ENCODE results near the gene CELF3.
A peak's percentile ranks its signal among the peaks of the same experiment; 100 is the strongest.

CELF3 gene

GRCh38 chr1:151723726-151724370, 7.2 kb upstream of the CELF3 start:
- Histone ChIP-seq H3K27ac (ENCODE audit: low read length) (no peak overlapping the region), H3K9me3 (ENCODE audit: insufficient read depth, low read length) (no peaks in the 10 kb centered on the region), H2AFZ (ENCODE audit: low read depth, low read length) (no peak overlapping the region), H3K4me1 (ENCODE audit: low read length) (peaks cover 8% of the 10 kb centered on the region; the same call in 1 of the 2 replicates), H3K27me3 (ENCODE audit: low read depth, low read length) (peaks cover 39% of the 10 kb centered on the region), H3K79me2 (ENCODE audit: low read length) (no peaks in the 10 kb centered on the region), H3K4me3 (ENCODE audit: low read length) (no peak overlapping the region), H4K20me1 (ENCODE audit: insufficient read depth, low read length) (no peaks in the 10 kb centered on the region), H3K9ac (ENCODE audit: low read length) (no peak overlapping the region), H3K36me3 (replicated peaks; ENCODE audit: low read depth, low read length) (no peaks in the 10 kb centered on the region), H3K4me2 (ENCODE audit: low read length) (no peak overlapping the region)
- TF ChIP-seq EZH2phosphoT487 (IDR thresholded peaks at IDR 0.05; ENCODE audit: low read depth) (no peak), CTCF (IDR thresholded peaks at IDR 0.05; ENCODE audit: low read depth, low read length) (no peak)

GRCh38 chr1:151721788-151722510, 5.3 kb upstream of the CELF3 start:
- Histone ChIP-seq H3K4me2 (ENCODE audit: low read length) (peak overlapping the region; percentile 70), H3K36me3 (replicated peaks; ENCODE audit: low read depth, low read length) (no peaks in the 10 kb centered on the region), H3K27ac (ENCODE audit: low read length) (no peak overlapping the region), H3K9me3 (ENCODE audit: insufficient read depth, low read length) (no peaks in the 10 kb centered on the region), H3K79me2 (ENCODE audit: low read length) (no peaks in the 10 kb centered on the region), H2AFZ (ENCODE audit: low read depth, low read length) (no peak overlapping the region), H4K20me1 (ENCODE audit: insufficient read depth, low read length) (no peaks in the 10 kb centered on the region), H3K4me1 (ENCODE audit: low read length) (peaks cover 8% of the 10 kb centered on the region; the same call in 1 of the 2 replicates), H3K4me3 (ENCODE audit: low read length) (peak overlapping the region; percentile 72), H3K27me3 (ENCODE audit: low read depth, low read length) (peaks cover 54% of the 10 kb centered on the region), H3K9ac (ENCODE audit: low read length) (no peak overlapping the region)
- TF ChIP-seq EZH2phosphoT487 (IDR thresholded peaks at IDR 0.05; ENCODE audit: low read depth): no peak
- no peak for TF ChIP-seq CTCF (IDR thresholded peaks at IDR 0.05; ENCODE audit: low read depth, low read length)

- H3K4me2 ChIP-seq (ENCODE audit: low read length): peak within 1 kb of the TSS; percentile 70
- no peak within 1 kb of the TSS for H3K9ac ChIP-seq (ENCODE audit: low read length)
- TF ChIP-seq EZH2phosphoT487 (IDR thresholded peaks at IDR 0.05; ENCODE audit: low read depth): no peak
- no peaks in the 10 kb centered on the region for H3K9me3 ChIP-seq (ENCODE audit: insufficient read depth, low read length)
- H4K20me1 ChIP-seq (ENCODE audit: insufficient read depth, low read length): no peaks in the 10 kb centered on the region
- no peaks in the 10 kb centered on the region for H3K79me2 ChIP-seq (ENCODE audit: low read length)
- H2AFZ ChIP-seq (ENCODE audit: low read depth, low read length): no peak within 1 kb of the TSS; the same call in 1 of the 2 replicates
- peaks cover 8% of the 10 kb centered on the region; the same call in 1 of the 2 replicates for H3K4me1 ChIP-seq (ENCODE audit: low read length)
- peak within 1 kb of the TSS; percentile 72 for H3K4me3 ChIP-seq (ENCODE audit: low read length)
- H3K27me3 ChIP-seq (ENCODE audit: low read depth, low read length): peaks cover 59% of the 10 kb centered on the region
- no peaks in the 10 kb centered on the region for H3K36me3 ChIP-seq (replicated peaks; ENCODE audit: low read depth, low read length)
- no peak within 1 kb of the TSS for H3K27ac ChIP-seq (ENCODE audit: low read length)
Observed at GRCh38 chr1:151720974-151721787, 4.6 kb upstream of the CELF3 start, which contains the start of gene RIIAD1. Gene RIIAD1 (plus strand): TSS chr1:151721522. CDS start chr1:151721537, 15 bp downstream.

GRCh38 chr1:151720554-151720953, 4.0 kb upstream of the CELF3 start:
- Histone ChIP-seq H2AFZ (ENCODE audit: low read depth, low read length) (no peak overlapping the region; the same call in 1 of the 2 replicates), H3K79me2 (ENCODE audit: low read length) (no peaks in the 10 kb centered on the region), H3K9ac (ENCODE audit: low read length) (no peak overlapping the region)

More at GRCh38 chr1:151720554-151720953, 4.0 kb upstream of the CELF3 start:
- Histone ChIP-seq H3K9me3 (ENCODE audit: insufficient read depth, low read length) (no peaks in the 10 kb centered on the region), H3K4me3 (ENCODE audit: low read length) (peak overlapping the region; percentile 72), H3K36me3 (replicated peaks; ENCODE audit: low read depth, low read length) (no peaks in the 10 kb centered on the region), H3K4me2 (ENCODE audit: low read length) (peak overlapping the region; percentile 70), H3K4me1 (ENCODE audit: low read length) (peaks cover 8% of the 10 kb centered on the region; the same call in 1 of the 2 replicates), H4K20me1 (ENCODE audit: insufficient read depth, low read length) (no peaks in the 10 kb centered on the region), H3K27ac (ENCODE audit: low read length) (no peak overlapping the region), H3K27me3 (ENCODE audit: low read depth, low read length) (peaks cover 64% of the 10 kb centered on the region)
- TF ChIP-seq EZH2phosphoT487 (IDR thresholded peaks at IDR 0.05; ENCODE audit: low read depth) (no peak), CTCF (IDR thresholded peaks at IDR 0.05; ENCODE audit: low read depth, low read length) (no peak)

Data from OCI-LY3 (cell line).